Erythroblast (primary cell): Measurements from ENCODE around the gene TNPO2.

ENCODE experiments used
- GATA1 ChIP-seq: IDR thresholded peaks from 2 replicates; pipeline ENCODE4 v1.6.1; 2011; ENCODE audit warnings: low read depth, mild to moderate bottlenecking, control low read depth, low read length, moderate library complexity
- POLR2A ChIP-seq: IDR thresholded peaks from 2 replicates; pipeline ENCODE4 v1.6.1; 2011; ENCODE audit warnings: mild to moderate bottlenecking, low read length

DNA sequence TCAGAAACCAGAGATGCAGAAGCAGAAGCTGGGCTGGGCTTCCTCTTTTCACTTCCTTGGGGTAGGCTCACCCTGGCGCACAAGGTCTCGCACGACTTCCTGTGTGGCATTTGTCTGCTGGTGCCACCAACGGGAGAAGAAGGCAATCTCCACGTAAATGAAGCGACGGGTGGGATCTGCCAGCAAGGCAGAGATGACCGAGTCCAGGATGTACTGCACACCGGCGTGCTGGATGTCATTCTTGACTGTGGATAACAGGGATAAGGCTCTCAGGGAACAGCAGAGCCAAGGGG, 58.5 kb downstream of the TNPO2 start:
- no peak for TF ChIP-seq POLR2A
- TF ChIP-seq GATA1: no peak
